CD14-positive monocyte (primary cell): ENCODE measurements around the gene SH3PXD2A. TPM values are rescaled to one million over a fixed set of nuclear protein-coding genes. Genes with fewer than 3 reads are reported as not detected.

ENCODE experiments used
- DNase-seq, 3 donors: peaks; one replicate each; pipeline ENCODE4 v3.0.0-alpha.2; 2011 to 2022
- H2AFZ ChIP-seq: 2 replicates; pipeline ENCODE4 v1.6.0; 2012; ENCODE audit warnings: mild to moderate bottlenecking, low read depth, low read length, inconsistent platforms; ENCODE audit not compliant: insufficient read depth, poor library complexity, severe bottlenecking
- H3K27ac ChIP-seq, 2 donors: 1 replicate in 1 of 2; 2 replicates in 1 of 2; pipeline ENCODE4 v1.5.1; 2012 to 2013; ENCODE audit warnings: low read length in 2 of 2, control low read depth in 1 of 2, inconsistent platforms in 1 of 2, low read depth in 1 of 2, mild to moderate bottlenecking in 1 of 2
- H3K27me3 ChIP-seq, 2 donors: one replicate each; pipeline versions ENCODE4 v1.6.0 to v1.6.1; 2011 to 2013; ENCODE audit warnings: low read length in 2 of 2; ENCODE audit not compliant: control insufficient read depth in 2 of 2, insufficient read depth in 2 of 2
- H3K36me3 ChIP-seq, 2 donors: replicated peaks in 1 of 2; 1 replicate in 1 of 2; 2 replicates in 1 of 2; pipeline versions ENCODE4 v1.5.1 to v1.6.1; 2012 to 2013; ENCODE audit warnings: low read length in 2 of 2, control low read depth in 1 of 2, inconsistent platforms in 1 of 2, mild to moderate bottlenecking in 1 of 2; ENCODE audit not compliant: insufficient read depth in 2 of 2, control insufficient read depth in 1 of 2
- H3K4me1 ChIP-seq, 2 donors: 1 replicate in 1 of 2; 2 replicates in 1 of 2; pipeline versions ENCODE4 v1.5.1 to v1.6.1; 2012 to 2013; ENCODE audit warnings: low read length in 2 of 2, control low read depth in 1 of 2, inconsistent platforms in 1 of 2, mild to moderate bottlenecking in 1 of 2, moderate library complexity in 1 of 2; ENCODE audit not compliant: insufficient read depth in 2 of 2, control insufficient read depth in 1 of 2
- H3K4me2 ChIP-seq: replicated peaks from 2 replicates; pipeline ENCODE3; 2012; ENCODE audit warnings: low read length, moderate library complexity, mild to moderate bottlenecking; ENCODE audit not compliant: poor library complexity, severe bottlenecking; ENCODE audit errors: extremely low read depth
- H3K4me3 ChIP-seq, 3 experiments: fragments of 200-600 bp in 1 of 3; sonication (generic) in 1 of 3; replicated peaks in 1 of 3; 1 replicate in 2 of 3; 2 replicates in 1 of 3; pipeline ENCODE4 v1.5.1; 2011 to 2013; ENCODE audit warnings: low read length in 3 of 3, mild to moderate bottlenecking in 3 of 3, control low read depth in 2 of 3, low read depth in 2 of 3, inconsistent platforms in 1 of 3, moderate library complexity in 1 of 3
- H3K79me2 ChIP-seq: 2 replicates; pipeline ENCODE4 v1.6.0; 2012; ENCODE audit warnings: mild to moderate bottlenecking, control low read depth, inconsistent platforms, low read length, moderate library complexity; ENCODE audit not compliant: insufficient read depth
- H3K9ac ChIP-seq: 2 replicates; pipeline ENCODE4 v1.6.0; 2017; ENCODE audit warnings: low read length, mild to moderate bottlenecking; ENCODE audit not compliant: insufficient read depth, poor library complexity, severe bottlenecking
- H3K9me3 ChIP-seq, 2 donors: replicated peaks in 1 of 2; 1 replicate in 1 of 2; 2 replicates in 1 of 2; pipeline versions ENCODE4 v1.5.1 to v1.6.1; 2012 to 2013; ENCODE audit warnings: low read length in 2 of 2, control low read depth in 1 of 2; ENCODE audit not compliant: control insufficient read depth in 1 of 2, insufficient read depth in 1 of 2
- H4K20me1 ChIP-seq: 2 replicates; pipeline ENCODE4 v1.6.0; 2012; ENCODE audit warnings: mild to moderate bottlenecking, low read length, control low read depth, moderate library complexity; ENCODE audit not compliant: insufficient read depth
- H3K27ac Mint-ChIP-seq, 7 donors: one replicate each; pipeline ENCODE4 v1.8.0; 2020; ENCODE audit warnings: mild to moderate bottlenecking in 7 of 7, mixed read lengths in 7 of 7, moderate library complexity in 6 of 7, inconsistent platforms in 2 of 7
- H3K27me3 Mint-ChIP-seq, 3 donors: one replicate each; pipeline ENCODE4 v1.8.0; 2021 to 2022; ENCODE audit warnings: low read depth in 3 of 3, mild to moderate bottlenecking in 3 of 3, mixed read lengths in 3 of 3, moderate library complexity in 3 of 3, inconsistent platforms in 1 of 3
- H3K36me3 Mint-ChIP-seq, 2 donors: one replicate each; pipeline ENCODE4 v1.8.0; 2020; ENCODE audit warnings: mixed read lengths in 2 of 2, inconsistent platforms in 1 of 2, mild to moderate bottlenecking in 1 of 2
- H3K4me1 Mint-ChIP-seq: one replicate; pipeline ENCODE4 v1.8.0; 2020; ENCODE audit warnings: mild to moderate bottlenecking, mixed read lengths
- H3K4me3 Mint-ChIP-seq, 2 donors: one replicate each; pipeline ENCODE4 v1.8.0; 2020; ENCODE audit warnings: mild to moderate bottlenecking in 2 of 2, mixed read lengths in 2 of 2, moderate library complexity in 1 of 2
- H3K9me3 Mint-ChIP-seq, 7 donors: one replicate each; pipeline ENCODE4 v1.8.0; 2020 to 2022; ENCODE audit warnings: mixed read lengths in 7 of 7, mild to moderate bottlenecking in 6 of 7, moderate library complexity in 6 of 7, inconsistent platforms in 2 of 7
- CTCF ChIP-seq: fragments of 200-600 bp; IDR thresholded peaks from one replicate; pipeline ENCODE4 v1.8.0; 2022; ENCODE audit warnings: antibody characterized with exemption, mild to moderate bottlenecking
- WGBS: methylation state at CpG from one replicate; pipeline ENCODE4 v1.1.5; 2013; ENCODE audit warnings: missing lambda C conversion rate; ENCODE audit not compliant: insufficient coverage; 5-methylcytosine and 5-hydroxymethylcytosine counted together
- intact Hi-C, 2 donors: fragments of 100-400 bp; cut with micrococcal nuclease; formaldehyde crosslinking; loops; one replicate each; pipeline versions ENCODE4 v1.15.0 to v1.15.1; 2023
- polyA plus RNA-seq, 3 donors: library from polyadenylated mRNA; depleted of rRNA in 1 of 3; unstranded in 2 of 3; stranded (reverse) in 1 of 3; fragments of 300-500 nt in 2 of 3; fragments of >200 nt in 1 of 3; fragmentation: Illumina TruSeq in 2 of 3; gene quantifications; 1 replicate in 2 of 3; 2 replicates in 1 of 3; pipeline ENCODE4 v1.2.3, GENCODE V29; 2012 to 2021

Gene SH3PXD2A
- polyA plus RNA-seq, 3 donors: 0.01 to 0.76 (median 0.05) TPM

DNA sequence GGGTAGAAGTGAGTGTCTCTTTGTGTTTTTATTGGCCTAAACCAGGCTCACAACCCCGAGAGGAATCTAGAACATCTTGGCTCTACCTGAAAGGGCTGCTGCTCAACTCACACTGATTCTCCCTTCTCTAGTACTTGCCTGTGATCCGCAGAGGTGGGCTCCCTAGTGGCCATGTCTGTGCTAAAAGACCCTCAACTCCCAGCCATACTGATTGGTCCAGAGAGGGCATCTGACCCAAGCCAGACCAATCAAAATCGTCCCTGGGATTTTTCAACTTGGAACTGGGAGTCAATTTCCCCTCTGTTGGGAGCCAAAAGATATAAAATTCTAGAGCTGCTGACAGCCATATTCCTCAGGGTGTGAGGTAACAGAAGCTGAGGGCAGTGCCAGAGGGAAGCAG, 55.3 kb downstream of the SH3PXD2A start:
- no peak overlapping the region for H3K4me3 Mint-ChIP-seq
- Histone ChIP-seq H3K4me2 (no peak overlapping the region), H3K4me3 (no peak overlapping the region)

DNA sequence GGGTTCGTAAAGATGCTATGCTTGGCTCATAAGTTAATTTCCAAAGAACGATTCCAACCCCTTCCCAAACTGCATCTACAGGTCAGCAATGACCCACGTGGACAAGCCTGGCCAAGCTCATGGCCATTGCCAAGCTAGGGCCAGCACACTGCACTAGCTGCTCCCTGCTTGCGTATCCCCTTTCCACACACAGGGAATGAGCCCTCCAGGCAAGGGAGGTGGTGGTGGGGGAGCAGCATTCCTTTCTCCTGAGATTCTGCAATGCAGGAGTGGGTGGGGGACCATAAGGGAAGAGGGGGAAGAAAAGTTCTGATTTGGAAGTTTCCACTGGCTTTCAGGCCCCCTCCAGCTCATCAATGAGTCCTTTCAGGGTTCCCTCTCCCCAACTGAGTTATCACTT, 56.0 kb downstream of the SH3PXD2A start:
- H3K27ac Mint-ChIP-seq: no peak overlapping the region
- WGBS: 97% methylated on average over 3 of the region's 4 CpGs
- intact Hi-C loops: no loop called here
- no peak overlapping the region for H3K27ac ChIP-seq
- H4K20me1 ChIP-seq: no peaks in the 10 kb centered on the region
- TF ChIP-seq CTCF: no peak
- H3K9me3 ChIP-seq: no peaks in the 10 kb centered on the region
- no peaks in the 10 kb centered on the region for H3K27me3 ChIP-seq
- no peak for DNase-seq
- no peak overlapping the region for H3K9ac ChIP-seq
- no peak overlapping the region for H3K4me3 ChIP-seq
- peaks cover 2 to 7% (median 4%) of the 10 kb centered on the region in 3 donors for H3K27me3 Mint-ChIP-seq
- H3K4me2 ChIP-seq: no peak overlapping the region
- H3K36me3 Mint-ChIP-seq: no peaks in the 10 kb centered on the region
- H3K36me3 ChIP-seq: no peaks in the 10 kb centered on the region
- no peaks in the 10 kb centered on the region for H3K4me1 ChIP-seq
- peaks cover 0 to 5% (median 0%) of the 10 kb centered on the region in 7 donors for H3K9me3 Mint-ChIP-seq
- no peaks in the 10 kb centered on the region for H3K79me2 ChIP-seq
- no peak overlapping the region for H2AFZ ChIP-seq
- peaks cover 4% of the 10 kb centered on the region for H3K4me1 Mint-ChIP-seq
- H3K4me3 Mint-ChIP-seq: no peak overlapping the region

More for the DNA sequence above, 55.3 kb downstream of the SH3PXD2A start:
- Histone ChIP-seq H3K9me3 (no peaks in the 10 kb centered on the region), H3K27me3 (no peaks in the 10 kb centered on the region), H4K20me1 (no peaks in the 10 kb centered on the region), H2AFZ (no peak overlapping the region), H3K9ac (no peak overlapping the region), H3K27ac (no peak overlapping the region), H3K4me1 (no peaks in the 10 kb centered on the region), H3K79me2 (no peaks in the 10 kb centered on the region), H3K36me3 (no peaks in the 10 kb centered on the region)
- 100% methylated on average over 2 of the region's 3 CpGs for WGBS
- intact Hi-C loops: no loop called here
- H3K9me3 Mint-ChIP-seq: peaks cover 0 to 5% (median 0%) of the 10 kb centered on the region in 7 donors
- TF ChIP-seq CTCF: no peak
- no peaks in the 10 kb centered on the region for H3K36me3 Mint-ChIP-seq
- no peak for DNase-seq
- H3K4me1 Mint-ChIP-seq: peaks cover 4% of the 10 kb centered on the region
- peaks cover 2 to 7% (median 4%) of the 10 kb centered on the region in 3 donors for H3K27me3 Mint-ChIP-seq
- H3K27ac Mint-ChIP-seq: no peak overlapping the region
